GM10248 (cell line): ENCODE data around the gene RNF144A.

Experiments used
- CTCF ChIA-PET: fragments of 300-600 bp; sonication (Branson Sonifier 250); formaldehyde crosslinking; extraction: SDS; loops from one replicate; lab custom pipeline; 2021; ENCODE audit warnings: antibody characterized with exemption; lab: Yijun Ruan, JAX
- POLR2A ChIA-PET: fragments of 350-650 bp; sonication (Branson Sonifier 250); formaldehyde crosslinking; extraction: SDS; loops from one replicate; lab custom pipeline; 2020; ENCODE audit warnings: antibody characterized with exemption; lab: Yijun Ruan, JAX
- DNase-seq: peaks from one replicate; pipeline ENCODE4 v3.0.0; 2012; ENCODE audit errors: extremely low spot score
- CTCF ChIP-seq: IDR thresholded peaks from 2 replicates; pipeline ENCODE4 v1.5.1; 2012; ENCODE audit warnings: mild to moderate bottlenecking, low read depth; ENCODE audit errors: extremely low read depth, missing control alignments, control extremely low read depth

The RNF144A gene

DNA sequence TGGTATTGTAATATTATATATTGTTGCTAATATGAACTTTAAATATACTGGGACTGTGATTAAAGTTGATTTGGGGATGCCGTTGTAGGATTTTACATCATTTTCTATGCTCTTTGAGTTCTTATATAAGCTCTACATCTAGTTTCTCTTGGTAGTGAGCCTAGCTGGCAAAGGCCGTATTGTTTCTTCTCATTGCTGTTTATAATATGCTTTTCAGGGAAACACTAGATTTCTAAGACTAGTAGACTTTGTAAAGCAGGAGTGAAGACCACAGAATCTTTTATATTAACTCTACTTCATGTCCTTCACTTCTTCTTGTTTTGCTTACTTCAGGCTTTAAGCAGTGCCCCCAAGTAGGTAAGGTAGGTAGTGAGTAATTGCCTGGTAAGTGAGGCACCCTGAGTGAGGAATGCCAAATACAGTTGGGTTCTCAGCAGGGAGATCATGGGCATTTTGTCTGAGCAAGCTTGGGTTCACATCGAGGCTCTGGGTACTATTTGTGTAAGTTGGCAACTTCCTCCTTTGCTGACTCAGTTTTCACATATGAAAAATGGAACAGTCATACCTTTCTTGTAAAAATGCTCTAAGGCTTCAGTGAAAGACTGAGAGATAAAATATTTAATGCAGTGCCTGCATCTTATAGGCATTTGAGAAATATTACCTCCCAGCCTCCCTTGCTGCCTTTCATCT is 96.4 kb downstream of the RNF144A start:
- no peak for DNase-seq
- CTCF ChIA-PET = interaction anchor here (0.9 to 8.5 kb wide), 12 partner anchors 10 to 188 kb away, joined by 3 to 77 read pairs (median 5); partner anchors contain the start of gene RNF144A
- POLR2A ChIA-PET = no interaction called here
- TF ChIP-seq CTCF = no peak

DNA sequence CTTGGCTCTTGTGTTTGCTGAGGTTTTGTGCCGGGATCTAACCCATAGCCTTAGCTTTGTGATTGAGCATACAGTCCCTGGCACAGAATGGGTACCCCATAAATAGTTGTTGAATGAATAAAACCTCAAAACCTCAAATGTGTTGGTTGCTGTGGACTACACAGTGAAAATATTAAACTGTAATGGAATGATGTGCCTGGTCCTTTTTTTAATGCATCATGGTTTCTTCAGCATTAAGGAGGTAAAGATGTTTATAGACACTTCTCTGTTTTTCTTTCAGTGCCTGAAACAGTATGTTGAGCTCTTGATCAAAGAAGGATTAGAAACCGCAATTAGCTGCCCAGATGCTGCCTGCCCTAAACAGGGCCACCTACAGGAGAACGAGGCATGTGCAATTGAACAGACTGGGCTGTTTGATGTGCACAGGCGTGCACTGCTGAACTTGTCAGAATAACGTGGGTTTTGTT is 97.0 kb downstream of the RNF144A start:
- CTCF ChIA-PET = interaction anchor here (0.9 to 8.5 kb wide), 14 partner anchors 9 to 189 kb away, joined by 3 to 77 read pairs (median 5); partner anchors contain the start of gene RNF144A
- POLR2A ChIA-PET = no interaction called here
- TF ChIP-seq CTCF = peak; percentile 51
- DNase-seq = peak; percentile 43

GRCh38 chr2:7015007-7015950 is 98.1 kb downstream of the RNF144A start:
- ChIA-PET POLR2A (no interaction called here), CTCF (interaction anchor here (1.0 to 8.5 kb wide), 12 partner anchors 8 to 190 kb away, joined by 3 to 77 read pairs (median 6); no protein-coding TSS in a partner anchor)
- TF ChIP-seq CTCF = no peak
- no peak for DNase-seq

- ChIA-PET POLR2A (no interaction called here), CTCF (interaction anchor here (2.2 to 8.5 kb wide), 2 partner anchors 14 to 20 kb away, joined by 5 to 77 read pairs; no protein-coding TSS in a partner anchor)
- TF ChIP-seq CTCF = no peak
- DNase-seq = no peak
Measured at GRCh38 chr2:7016148-7016547, 98.9 kb downstream of the RNF144A start.

- ChIA-PET POLR2A (no interaction called here), CTCF (interaction anchor here (2.2 to 8.5 kb wide), 2 partner anchors 15 to 20 kb away, joined by 5 to 77 read pairs; no protein-coding TSS in a partner anchor)
- no peak for TF ChIP-seq CTCF
- DNase-seq = no peak
Measured at GRCh38 chr2:7016601-7017211, 99.5 kb downstream of the RNF144A start.
